ENCODE measurements around the gene CARD9. TPM values are rescaled to one million over a fixed set of nuclear protein-coding genes. Genes with fewer than 3 reads are reported as not detected.
A peak's percentile ranks its signal among the peaks of the same experiment; 100 is the strongest.

CARD9 gene
- total RNA-seq, 4 donors from 2014 or later, result 0.57 to 1.1 (median 1.0) TPM

DNA sequence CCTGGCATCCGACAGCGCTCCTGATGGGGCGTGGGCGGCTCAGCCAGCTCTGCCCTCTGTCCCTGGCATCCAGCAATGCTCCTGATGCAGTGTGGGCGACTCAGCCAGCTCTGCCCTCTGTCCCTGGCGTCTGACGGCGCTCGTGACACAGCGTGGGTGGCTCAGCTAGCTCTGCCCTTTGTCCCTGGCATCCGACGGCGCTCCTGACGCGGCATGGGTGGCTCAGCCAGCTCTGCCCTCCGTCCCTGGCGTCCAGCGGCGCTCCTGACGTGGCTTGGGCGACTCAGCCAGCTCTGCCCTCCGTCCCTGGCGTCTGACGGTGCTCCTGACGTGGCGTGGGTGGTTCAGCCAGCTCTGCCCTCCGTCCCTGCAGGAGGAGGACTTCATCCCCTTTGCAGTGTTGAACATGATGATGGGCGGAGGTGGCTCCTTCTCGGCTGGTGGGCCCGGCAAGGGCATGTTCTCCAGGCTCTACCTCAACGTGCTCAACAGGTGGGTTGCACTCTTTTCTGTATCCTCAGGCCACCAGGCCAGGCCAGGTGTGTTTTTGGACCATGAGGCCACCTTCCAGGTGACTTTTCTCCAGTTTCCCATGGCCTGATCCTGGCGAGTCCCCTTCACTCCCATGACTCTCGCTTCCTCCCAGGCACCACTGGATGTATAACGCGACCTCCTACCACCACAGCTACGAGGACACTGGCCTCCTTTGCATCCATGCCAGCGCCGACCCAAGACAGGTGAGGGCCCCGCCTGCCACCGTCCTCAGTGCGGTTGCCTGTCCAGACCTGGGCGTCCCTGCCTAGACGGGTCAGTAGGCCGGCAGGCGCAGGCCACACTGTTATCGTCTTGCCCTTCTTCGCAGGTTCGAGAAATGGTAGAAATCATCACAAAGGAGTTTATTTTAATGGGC, 45.0 kb upstream of the CARD9 start:
- Histone ChIP-seq H3K4me1 (no peaks in the 10 kb centered on the region), H3K9me3 (no peaks in the 10 kb centered on the region), H3K27me3 (no peaks in the 10 kb centered on the region), H3K4me3 (no peak overlapping the region), H3K27ac (no peak overlapping the region), H3K36me3 (peaks cover 57 to 100% (median 81%) of the 10 kb centered on the region in 3 donors)
- TF ChIP-seq, protein P1, sequence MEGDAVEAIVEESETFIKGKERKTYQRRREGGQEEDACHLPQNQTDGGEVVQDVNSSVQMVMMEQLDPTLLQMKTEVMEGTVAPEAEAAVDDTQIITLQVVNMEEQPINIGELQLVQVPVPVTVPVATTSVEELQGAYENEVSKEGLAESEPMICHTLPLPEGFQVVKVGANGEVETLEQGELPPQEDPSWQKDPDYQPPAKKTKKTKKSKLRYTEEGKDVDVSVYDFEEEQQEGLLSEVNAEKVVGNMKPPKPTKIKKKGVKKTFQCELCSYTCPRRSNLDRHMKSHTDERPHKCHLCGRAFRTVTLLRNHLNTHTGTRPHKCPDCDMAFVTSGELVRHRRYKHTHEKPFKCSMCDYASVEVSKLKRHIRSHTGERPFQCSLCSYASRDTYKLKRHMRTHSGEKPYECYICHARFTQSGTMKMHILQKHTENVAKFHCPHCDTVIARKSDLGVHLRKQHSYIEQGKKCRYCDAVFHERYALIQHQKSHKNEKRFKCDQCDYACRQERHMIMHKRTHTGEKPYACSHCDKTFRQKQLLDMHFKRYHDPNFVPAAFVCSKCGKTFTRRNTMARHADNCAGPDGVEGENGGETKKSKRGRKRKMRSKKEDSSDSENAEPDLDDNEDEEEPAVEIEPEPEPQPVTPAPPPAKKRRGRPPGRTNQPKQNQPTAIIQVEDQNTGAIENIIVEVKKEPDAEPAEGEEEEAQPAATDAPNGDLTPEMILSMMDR (IDR thresholded peaks at IDR 0.05), result no peak
- no peak for TF ChIP-seq POLR2A (IDR thresholded peaks at IDR 0.05)
- DNase-seq, result no peak
- WGBS, 2 donors, result 74 to 87% methylated on average over 8 to 11 of the region's 48 CpGs
- intact Hi-C loops (cut with DNase I), result no loop called here

DNA sequence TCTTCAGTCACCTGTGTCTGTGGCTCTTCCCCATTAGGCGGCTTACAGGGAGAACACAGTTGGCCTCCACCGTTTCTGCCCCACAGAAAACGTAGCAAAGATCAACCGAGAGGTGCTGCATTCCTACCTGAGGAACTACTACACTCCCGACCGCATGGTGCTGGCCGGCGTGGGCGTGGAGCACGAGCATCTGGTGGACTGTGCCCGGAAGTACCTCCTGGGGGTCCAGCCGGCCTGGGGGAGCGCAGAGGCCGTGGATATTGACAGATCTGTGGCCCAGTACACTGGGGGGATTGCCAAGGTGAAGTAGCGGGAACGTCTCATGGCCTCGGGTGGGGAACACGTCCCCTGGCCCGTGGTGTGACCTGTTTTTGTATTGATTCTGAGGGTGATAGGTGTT, 43.4 kb upstream of the CARD9 start:
- no peak overlapping the region for H3K4me3 ChIP-seq
- no peak for DNase-seq
- H3K27ac ChIP-seq, result no peak overlapping the region
- TF ChIP-seq, protein P1 (IDR thresholded peaks at IDR 0.05), result no peak
- TF ChIP-seq POLR2A (IDR thresholded peaks at IDR 0.05), result no peak
- intact Hi-C loops (cut with DNase I), result no loop called here
- no peaks in the 10 kb centered on the region for H3K27me3 ChIP-seq
- H3K9me3 ChIP-seq, result no peaks in the 10 kb centered on the region
- peaks cover 1 to 10% (median 2%) of the 10 kb centered on the region in 3 donors for H3K4me1 ChIP-seq
- peaks cover 42 to 100% (median 68%) of the 10 kb centered on the region in 3 donors for H3K36me3 ChIP-seq
- 96 to 97% methylated on average over 11 to 12 of the region's 19 CpGs for WGBS, 2 donors

DNA sequence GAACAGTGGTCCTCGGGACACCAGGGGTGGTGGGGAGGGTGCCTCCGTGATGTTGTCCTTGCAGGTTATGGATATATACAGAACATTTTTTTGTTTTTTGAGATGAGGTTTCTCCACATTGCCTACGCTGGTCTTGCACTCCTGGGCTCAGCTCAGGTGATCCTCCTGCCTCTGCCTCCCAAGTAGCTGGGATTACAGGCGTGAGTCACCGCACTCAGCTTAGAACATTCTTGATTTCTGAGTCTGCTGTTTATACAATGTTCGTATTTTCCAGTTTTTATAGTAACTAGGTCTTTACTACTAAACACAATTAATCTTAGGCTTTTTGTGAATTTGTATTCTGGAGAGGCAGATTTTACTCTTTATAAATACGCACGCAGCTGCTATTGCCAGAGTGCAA, 43.0 kb upstream of the CARD9 start:
- Histone ChIP-seq H3K27me3 (no peaks in the 10 kb centered on the region), H3K9me3 (no peaks in the 10 kb centered on the region), H3K36me3 (peaks cover 39 to 97% (median 63%) of the 10 kb centered on the region in 3 donors), H3K27ac (no peak overlapping the region), H3K4me1 (peaks cover 6 to 15% (median 7%) of the 10 kb centered on the region in 3 donors), H3K4me3 (no peak overlapping the region)
- TF ChIP-seq POLR2A (IDR thresholded peaks at IDR 0.05), result no peak
- TF ChIP-seq, protein P1 (IDR thresholded peaks at IDR 0.05), result no peak
- intact Hi-C loops (cut with DNase I), result no loop called here
- WGBS, 2 donors, result 84 to 86% methylated on average over 8 of the region's 8 CpGs
- no peak for DNase-seq

DNA sequence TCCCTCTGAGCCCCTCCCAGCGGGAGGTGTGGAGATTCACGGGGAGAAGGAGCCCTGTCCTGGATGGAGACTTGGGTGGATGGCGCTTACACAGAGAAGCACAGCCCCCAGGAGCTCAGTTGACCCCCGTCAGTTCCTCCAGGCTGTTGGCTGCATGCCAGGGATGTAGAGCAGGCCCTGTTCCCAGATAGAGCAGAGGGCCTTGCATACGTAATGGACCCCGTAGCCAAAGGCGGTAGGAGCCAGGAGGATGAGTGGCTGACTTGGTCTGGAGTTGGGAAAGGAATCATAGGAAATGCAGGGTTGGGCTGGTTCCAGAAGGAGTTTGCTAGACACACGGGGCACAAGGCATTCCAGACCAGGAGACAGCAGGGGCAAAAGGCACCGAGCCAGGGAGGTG, 39.5 kb upstream of the CARD9 start:
- Histone ChIP-seq H3K9me3 (no peaks in the 10 kb centered on the region), H3K36me3 (peaks cover 21 to 63% (median 40%) of the 10 kb centered on the region in 3 donors), H3K4me3 (no peak overlapping the region), H3K4me1 (peaks cover 23 to 38% (median 28%) of the 10 kb centered on the region in 3 donors), H3K27me3 (no peaks in the 10 kb centered on the region), H3K27ac (no peak overlapping the region)
- TF ChIP-seq, protein P1 (IDR thresholded peaks at IDR 0.05), result no peak
- TF ChIP-seq POLR2A (IDR thresholded peaks at IDR 0.05), result no peak
- DNase-seq, result no peak
- WGBS, 2 donors, result 72 to 76% methylated on average over 2 to 5 of the region's 9 CpGs
- intact Hi-C loops (cut with DNase I), result no loop called here

DNA sequence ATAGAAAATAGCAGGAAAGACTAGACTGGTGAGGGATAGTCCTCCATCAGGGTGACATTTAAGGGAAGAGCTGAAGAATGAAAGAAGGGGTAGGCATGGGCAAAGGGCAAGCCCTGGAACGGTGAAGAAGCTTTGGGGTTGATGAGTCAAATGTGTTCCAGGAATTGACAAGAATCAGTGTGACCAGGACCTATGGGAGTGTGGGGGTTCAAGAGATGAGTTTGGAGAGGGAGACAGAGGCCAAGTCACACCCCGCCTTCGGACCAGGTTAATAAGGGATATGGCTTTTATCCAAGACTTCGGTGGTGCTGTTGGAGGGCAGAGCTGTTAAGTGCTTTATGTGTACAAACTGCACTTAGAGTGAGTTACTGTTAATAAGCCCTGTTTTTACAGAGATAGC, 37.9 kb upstream of the CARD9 start:
- H3K27me3 ChIP-seq, result no peaks in the 10 kb centered on the region
- intact Hi-C loops (cut with DNase I), result no loop called here
- DNase-seq, result no peak
- no peak for TF ChIP-seq POLR2A (IDR thresholded peaks at IDR 0.05)
- TF ChIP-seq, protein P1 (IDR thresholded peaks at IDR 0.05), result no peak
- H3K9me3 ChIP-seq, result no peaks in the 10 kb centered on the region
- peak overlapping the region; percentile 74 to 100 (median 88) for H3K4me3 ChIP-seq
- peaks cover 20 to 63% (median 36%) of the 10 kb centered on the region in 3 donors for H3K36me3 ChIP-seq
- H3K27ac ChIP-seq, result peak overlapping the region in 2 of 4 donors; percentile 87 to 90
- peaks cover 23 to 38% (median 28%) of the 10 kb centered on the region in 3 donors for H3K4me1 ChIP-seq
- WGBS, 2 donors, result 30 to 39% methylated on average over 4 of the region's 4 CpGs

Data from esophagus squamous epithelium (tissue), 5 donors.